ENCODE results near the gene DERL2. TPM values are rescaled to one million over a fixed set of nuclear protein-coding genes. Genes with fewer than 3 reads are reported as not detected.

The DERL2 gene
- total RNA-seq (2014; rRNA removed; shearing (Covaris generic)): 35.4 and 78.9 TPM in 2 replicates

DNA sequence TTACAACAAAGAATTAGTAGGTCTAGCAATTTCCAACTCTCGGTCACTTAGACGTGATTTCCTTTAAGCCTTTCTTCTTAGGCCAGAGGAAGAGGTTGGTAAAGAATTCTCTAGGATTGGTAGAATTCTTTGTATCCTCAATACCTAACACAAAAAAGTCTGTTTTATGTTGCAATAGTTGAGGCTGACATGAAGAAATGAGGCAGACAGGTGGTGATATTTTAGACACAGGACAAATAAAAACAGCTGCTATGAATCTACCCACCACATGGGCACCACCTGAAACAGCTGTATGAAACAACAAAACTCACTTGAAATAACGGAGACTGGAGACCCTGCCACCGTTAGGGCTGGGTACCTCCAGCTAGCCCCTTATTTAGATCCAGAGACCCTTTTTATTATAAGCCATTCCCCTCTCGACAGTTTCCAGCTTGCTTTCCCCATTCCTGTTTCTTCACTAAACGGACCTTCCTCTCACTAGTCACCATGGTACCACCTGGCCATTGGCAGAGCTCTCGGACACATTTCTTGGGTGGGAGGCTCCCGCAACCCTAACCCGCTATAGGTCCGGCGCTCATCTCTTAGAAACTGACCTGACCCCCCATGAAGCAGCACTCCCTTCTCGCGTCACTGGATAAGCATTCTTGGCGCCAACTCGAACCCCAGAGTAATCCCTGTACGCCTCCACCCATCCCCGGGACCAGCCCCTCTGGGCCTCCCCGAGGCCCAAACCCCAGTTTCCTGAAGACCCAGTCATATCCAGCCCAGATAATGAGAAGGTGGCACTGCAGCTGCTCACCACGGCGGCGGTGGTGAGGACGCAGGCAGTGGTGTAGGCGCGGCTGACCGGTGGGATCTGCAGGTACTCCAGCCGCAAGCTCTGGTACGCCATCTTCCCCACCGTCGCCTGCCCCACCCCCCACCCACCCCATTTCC lies at the start of gene DERL2:
TSS of gene DERL2 (minus strand) at position 909 of the 936 bp plus-strand sequence. CDS start at position 892, 17 bp downstream.
- peak within 1 kb of the TSS; percentile 69 for H3K4me3 ChIP-seq
- H3K4me1 ChIP-seq (replicated peaks): peaks cover 12% of the 10 kb centered on the region; the same call in 1 of the 2 replicates
- peak in 1 of 2 experiments; percentile 64 for DNase-seq (ENCODE audit: low read depth in 1 of 2, low spot score in 2 of 2)
- peaks cover 91% of the 10 kb centered on the region for H3K36me3 ChIP-seq
- no peaks in the 10 kb centered on the region for H3K27me3 ChIP-seq (replicated peaks)
- H3K27ac ChIP-seq: peak within 1 kb of the TSS; percentile 99
- no peaks in the 10 kb centered on the region for H3K9me3 ChIP-seq (replicated peaks)

- Histone ChIP-seq H3K36me3 (no peaks in the 10 kb centered on the region), H3K4me3 (no peak overlapping the region), H3K27ac (no peak overlapping the region), H3K9me3 (replicated peaks) (no peaks in the 10 kb centered on the region), H3K27me3 (replicated peaks) (no peaks in the 10 kb centered on the region), H3K4me1 (replicated peaks) (no peaks in the 10 kb centered on the region)
- no peak for DNase-seq (ENCODE audit: low read depth in 1 of 2, low spot score in 2 of 2)
These were observed 49.5 kb upstream of the DERL2 start for GRCh38 chr17:5535436-5535835.

DNA sequence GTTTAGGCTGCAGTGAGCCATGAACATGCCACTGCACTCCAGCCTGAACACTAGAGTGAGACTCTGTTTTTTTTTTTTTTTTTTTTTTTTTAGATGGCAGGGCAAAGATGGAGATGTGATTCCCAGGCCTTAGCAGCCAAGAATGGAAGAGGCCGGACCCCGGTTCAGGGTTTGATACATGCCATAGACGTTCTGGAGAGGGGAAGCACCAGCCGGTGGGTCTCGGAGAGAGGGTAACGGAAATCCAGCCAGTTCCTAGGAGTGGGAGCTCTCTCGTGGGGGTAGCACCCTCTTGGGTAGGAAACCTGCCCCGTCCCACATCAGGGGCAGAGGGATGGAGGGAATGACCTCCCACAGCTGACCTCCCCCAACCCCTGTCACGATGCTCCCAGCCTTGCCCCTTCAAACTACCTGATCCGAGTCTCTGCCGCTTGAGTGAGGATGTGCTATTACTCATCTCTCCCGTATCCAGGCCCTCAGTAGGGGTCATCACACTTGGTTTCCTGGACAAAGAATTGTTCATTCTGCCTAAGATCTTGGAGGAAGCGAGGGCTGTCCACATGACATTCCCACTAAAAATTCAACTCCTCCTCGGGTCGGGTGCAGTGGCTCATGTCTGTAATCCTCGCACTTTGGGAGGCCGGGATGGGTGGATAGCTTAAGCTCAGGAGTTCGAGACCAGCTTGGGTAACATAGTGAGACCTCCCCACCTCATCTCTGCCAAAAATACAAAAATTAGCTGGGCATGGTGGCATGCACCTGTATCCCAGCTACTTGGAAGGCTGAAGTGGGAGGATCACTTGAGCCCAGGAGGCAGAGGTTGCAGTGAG lies 47.7 kb upstream of the DERL2 start:
- no peaks in the 10 kb centered on the region for H3K4me1 ChIP-seq (replicated peaks)
- no peak overlapping the region for H3K4me3 ChIP-seq
- H3K36me3 ChIP-seq: no peaks in the 10 kb centered on the region
- no peak overlapping the region for H3K27ac ChIP-seq
- no peaks in the 10 kb centered on the region for H3K27me3 ChIP-seq (replicated peaks)
- no peak for DNase-seq (ENCODE audit: low read depth in 1 of 2, low spot score in 2 of 2)
- H3K9me3 ChIP-seq (replicated peaks): no peaks in the 10 kb centered on the region

DNA sequence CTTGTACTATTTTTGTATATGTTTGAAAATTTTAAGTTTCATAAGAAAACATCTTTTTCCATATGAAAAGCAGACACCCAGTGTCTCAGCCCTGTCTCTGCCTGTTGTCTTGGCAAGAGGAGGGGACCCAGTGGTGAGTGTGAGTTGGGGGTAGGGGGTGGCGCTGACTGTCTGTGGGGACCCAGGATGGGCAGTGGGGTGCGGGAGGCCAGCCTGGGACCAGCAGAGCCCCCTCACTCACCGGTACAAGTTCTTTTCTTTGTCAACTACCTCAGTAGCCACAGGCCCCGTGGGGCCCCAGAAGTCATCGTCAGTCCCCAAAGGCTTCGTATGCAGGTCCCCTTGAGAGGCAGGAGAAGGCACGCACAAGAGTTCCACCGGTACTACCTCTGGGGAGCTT lies 46.6 kb upstream of the DERL2 start:
- Histone ChIP-seq H3K4me3 (no peak overlapping the region), H3K27me3 (replicated peaks) (no peaks in the 10 kb centered on the region), H3K9me3 (replicated peaks) (no peaks in the 10 kb centered on the region), H3K4me1 (replicated peaks) (peaks cover under 1% of the 10 kb centered on the region; the same call in 1 of the 2 replicates), H3K36me3 (no peaks in the 10 kb centered on the region), H3K27ac (no peak overlapping the region)
- no peak for DNase-seq (ENCODE audit: low read depth in 1 of 2, low spot score in 2 of 2)

GRCh38 chr17:5531085-5531418 lies 45.1 kb upstream of the DERL2 start:
- H3K4me1 ChIP-seq (replicated peaks): peaks cover 15% of the 10 kb centered on the region
- no peak overlapping the region for H3K4me3 ChIP-seq
- no peaks in the 10 kb centered on the region for H3K27me3 ChIP-seq (replicated peaks)
- H3K27ac ChIP-seq: no peak overlapping the region
- H3K36me3 ChIP-seq: no peaks in the 10 kb centered on the region; the same call in 1 of the 2 replicates
- DNase-seq (ENCODE audit: low read depth in 1 of 2, low spot score in 2 of 2): no peak
- H3K9me3 ChIP-seq (replicated peaks): no peaks in the 10 kb centered on the region

DNA sequence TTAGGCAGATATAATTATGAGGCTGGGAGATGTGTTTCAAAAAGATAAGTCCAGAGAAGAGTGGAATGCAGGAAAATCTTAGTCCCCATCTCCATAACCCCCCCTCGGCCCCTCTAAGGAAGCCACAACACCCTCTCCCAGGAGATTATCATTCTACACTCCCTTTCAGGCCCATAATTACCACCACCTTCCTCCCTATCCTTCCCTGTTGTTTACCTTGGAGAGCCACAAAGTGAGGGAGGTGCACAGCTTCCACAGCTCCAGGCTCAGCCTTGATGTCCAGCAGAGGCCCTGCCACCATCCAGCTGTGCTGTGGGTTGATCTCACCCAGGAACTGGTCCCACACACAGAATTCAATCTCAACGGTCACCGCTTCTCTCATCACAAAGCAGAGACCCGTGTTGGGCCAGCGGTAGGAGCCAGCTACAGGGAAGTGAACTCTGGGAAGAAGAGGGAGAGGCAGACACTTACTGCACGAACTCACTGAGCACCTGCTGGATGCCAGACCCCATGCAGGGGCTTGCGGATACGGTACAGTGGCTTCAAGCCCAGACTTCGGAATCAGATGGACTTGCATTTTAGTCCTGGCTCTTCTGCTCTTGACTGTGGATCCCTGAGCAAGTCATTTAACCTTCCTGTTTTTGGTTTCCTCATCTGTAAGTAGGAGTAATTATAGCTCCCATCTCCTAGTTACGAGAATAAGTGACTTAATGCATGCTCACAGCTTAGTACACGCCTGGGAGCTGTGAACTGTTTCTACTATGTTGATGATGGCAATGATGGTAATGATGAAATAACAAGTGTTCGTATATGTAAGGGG lies 44.5 kb upstream of the DERL2 start:
- no peak overlapping the region for H3K4me3 ChIP-seq
- no peak overlapping the region for H3K27ac ChIP-seq
- H3K4me1 ChIP-seq (replicated peaks): peaks cover 17% of the 10 kb centered on the region
- H3K9me3 ChIP-seq (replicated peaks): no peaks in the 10 kb centered on the region
- H3K27me3 ChIP-seq (replicated peaks): no peaks in the 10 kb centered on the region
- no peak for DNase-seq (ENCODE audit: low read depth in 1 of 2, low spot score in 2 of 2)
- no peaks in the 10 kb centered on the region; the same call in 1 of the 2 replicates for H3K36me3 ChIP-seq

DNA sequence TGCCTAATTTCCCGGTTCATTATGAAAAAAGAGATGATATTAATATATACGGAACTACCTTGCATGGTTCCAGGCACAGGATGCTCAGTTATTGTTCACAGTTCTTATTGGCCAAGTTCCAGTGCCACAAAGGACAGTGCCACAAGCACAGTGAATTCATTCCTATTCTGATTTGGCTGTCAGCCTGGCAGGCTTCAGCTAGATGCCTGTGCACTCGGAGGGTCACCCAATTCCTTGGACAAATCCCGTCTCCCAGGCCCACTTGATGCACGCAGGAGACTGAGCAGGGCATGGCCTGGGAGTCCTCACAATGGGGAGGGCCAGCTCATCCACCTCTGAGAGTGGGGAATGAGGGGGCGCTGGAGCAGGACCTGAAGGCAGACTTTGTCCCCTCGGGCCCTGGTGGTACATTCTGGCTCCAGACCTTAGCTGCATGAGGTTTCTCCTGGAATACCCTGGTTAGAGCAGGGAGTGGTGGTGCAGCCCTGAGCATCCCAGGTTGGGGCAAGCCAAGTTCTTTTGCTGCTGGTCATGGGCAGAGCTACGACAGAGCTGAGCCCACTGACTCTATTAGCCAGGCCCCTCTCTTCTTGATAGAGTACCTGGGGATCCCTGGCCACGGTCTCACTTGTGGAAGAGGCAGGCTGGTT lies 41.7 kb upstream of the DERL2 start:
- Histone ChIP-seq H3K9me3 (replicated peaks) (no peaks in the 10 kb centered on the region), H3K4me3 (no peak overlapping the region), H3K4me1 (replicated peaks) (peaks cover 17% of the 10 kb centered on the region), H3K36me3 (no peaks in the 10 kb centered on the region; the same call in 1 of the 2 replicates), H3K27me3 (replicated peaks) (no peaks in the 10 kb centered on the region), H3K27ac (peak overlapping the region; percentile 75)
- DNase-seq (ENCODE audit: low read depth in 1 of 2, low spot score in 2 of 2): no peak

- Histone ChIP-seq H3K27ac (peak overlapping the region; percentile 75), H3K4me1 (replicated peaks) (peaks cover 17% of the 10 kb centered on the region), H3K36me3 (no peaks in the 10 kb centered on the region; the same call in 1 of the 2 replicates), H3K27me3 (replicated peaks) (no peaks in the 10 kb centered on the region), H3K4me3 (no peak overlapping the region), H3K9me3 (replicated peaks) (no peaks in the 10 kb centered on the region)
- DNase-seq (ENCODE audit: low read depth in 1 of 2, low spot score in 2 of 2): peak; percentile 71 to 89
These were observed 41.0 kb upstream of the DERL2 start for GRCh38 chr17:5526821-5527598.

DNA sequence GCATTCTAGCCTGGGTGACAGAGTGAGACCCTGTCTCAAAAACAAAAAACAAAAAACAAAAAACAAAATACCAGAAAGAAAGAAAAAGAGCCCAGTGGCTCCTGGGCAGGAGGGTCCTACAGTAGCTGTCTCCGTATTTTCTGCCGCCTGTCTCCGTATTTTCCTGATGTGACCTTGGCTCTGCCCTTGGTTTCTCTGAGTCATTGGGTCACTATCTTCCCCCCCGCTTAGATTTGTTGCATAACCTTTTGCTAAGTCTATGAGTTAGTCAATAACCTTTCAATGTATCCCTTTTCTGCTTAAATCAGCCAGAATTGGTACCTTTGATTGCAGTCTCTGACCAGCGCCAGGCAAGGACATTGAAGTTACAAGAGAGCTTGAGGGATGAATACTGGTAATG lies 37.3 kb upstream of the DERL2 start:
- DNase-seq (ENCODE audit: low read depth in 1 of 2, low spot score in 2 of 2): no peak
- H3K27me3 ChIP-seq (replicated peaks): no peaks in the 10 kb centered on the region

DNA sequence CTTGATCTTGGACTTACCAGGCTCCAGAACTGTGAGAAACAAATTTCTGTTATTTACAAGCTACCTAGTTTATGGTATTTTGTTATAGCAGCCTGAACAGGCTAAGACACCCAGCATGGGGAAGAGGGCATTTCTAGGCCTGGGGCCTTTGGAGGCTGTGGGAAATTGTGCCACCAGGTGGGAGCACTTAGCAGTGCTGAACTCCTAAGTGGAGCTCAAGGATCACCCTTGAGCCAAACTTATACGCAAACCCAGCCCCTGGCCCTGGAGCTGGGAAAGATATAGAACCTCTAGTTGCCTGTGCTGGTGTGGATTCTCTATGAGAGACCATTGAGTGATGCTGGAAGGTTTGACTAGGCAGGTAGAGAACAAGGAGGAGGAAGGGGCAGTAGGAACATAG lies 36.5 kb upstream of the DERL2 start:
- no peaks in the 10 kb centered on the region for H3K9me3 ChIP-seq (replicated peaks)
- peaks cover 19% of the 10 kb centered on the region for H3K4me1 ChIP-seq (replicated peaks)
- H3K36me3 ChIP-seq: no peaks in the 10 kb centered on the region; the same call in 1 of the 2 replicates
- no peak for DNase-seq (ENCODE audit: low read depth in 1 of 2, low spot score in 2 of 2)
- no peak overlapping the region for H3K4me3 ChIP-seq
- H3K27me3 ChIP-seq (replicated peaks): no peaks in the 10 kb centered on the region
- H3K27ac ChIP-seq: no peak overlapping the region

More for the DNA sequence above, 37.3 kb upstream of the DERL2 start:
- Histone ChIP-seq H3K27ac (no peak overlapping the region), H3K9me3 (replicated peaks) (no peaks in the 10 kb centered on the region), H3K4me1 (replicated peaks) (peaks cover 17% of the 10 kb centered on the region), H3K4me3 (no peak overlapping the region), H3K36me3 (no peaks in the 10 kb centered on the region; the same call in 1 of the 2 replicates)

DNA sequence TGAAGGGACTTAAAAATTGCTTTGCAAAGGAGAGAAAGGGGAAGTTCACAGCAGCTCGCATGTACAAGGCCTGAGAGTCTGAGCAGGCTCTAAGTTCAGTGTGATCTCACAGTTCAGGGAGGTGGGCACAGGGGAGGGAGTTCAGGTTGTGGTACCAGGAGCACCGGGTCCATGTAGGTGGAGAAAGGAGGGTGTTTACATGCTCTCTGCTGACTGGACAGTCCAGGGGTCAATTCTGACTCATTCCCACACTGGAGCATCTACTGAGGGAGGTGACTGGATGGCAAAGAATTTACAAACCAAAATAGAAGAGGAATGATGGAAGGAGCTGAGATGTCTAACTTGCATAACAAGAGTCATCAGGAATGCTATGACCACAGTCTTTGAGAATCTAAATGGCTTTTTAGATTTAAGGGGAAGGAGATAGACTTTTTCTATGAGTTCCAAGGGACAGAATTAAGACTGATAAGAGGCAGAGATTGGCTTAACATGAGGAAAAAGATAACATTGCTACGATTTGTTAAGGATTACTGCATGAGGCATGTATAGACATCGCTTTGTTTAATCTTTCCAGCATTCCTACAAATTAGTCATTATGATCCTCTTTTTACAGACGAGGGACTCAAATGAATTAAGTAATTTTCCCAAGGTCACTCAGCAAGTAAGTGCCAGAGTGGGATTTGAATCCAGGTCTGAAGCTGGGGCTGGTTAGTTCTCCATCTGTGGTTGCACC lies 30.2 kb upstream of the DERL2 start:
- H3K4me3 ChIP-seq: no peak overlapping the region
- H3K36me3 ChIP-seq: 0 out of 2 replicates have a peak, but pooled peaks cover 5% of the 10 kb centered on the region
- peak overlapping the region; percentile 93 for H3K27ac ChIP-seq
- peaks cover 27% of the 10 kb centered on the region for H3K4me1 ChIP-seq (replicated peaks)
- DNase-seq (ENCODE audit: low read depth in 1 of 2, low spot score in 2 of 2): peak; percentile 93 to 96
- no peaks in the 10 kb centered on the region for H3K27me3 ChIP-seq (replicated peaks)
- no peaks in the 10 kb centered on the region for H3K9me3 ChIP-seq (replicated peaks)

GRCh38 chr17:5514976-5515375 lies 29.0 kb upstream of the DERL2 start:
- H3K4me1 ChIP-seq (replicated peaks): peaks cover 32% of the 10 kb centered on the region
- H3K36me3 ChIP-seq: 0 out of 2 replicates have a peak, but pooled peaks cover 5% of the 10 kb centered on the region
- no peak for DNase-seq (ENCODE audit: low read depth in 1 of 2, low spot score in 2 of 2)
- H3K4me3 ChIP-seq: no peak overlapping the region
- no peak overlapping the region; the same call in 1 of the 2 replicates for H3K27ac ChIP-seq
- H3K27me3 ChIP-seq (replicated peaks): no peaks in the 10 kb centered on the region
- no peaks in the 10 kb centered on the region for H3K9me3 ChIP-seq (replicated peaks)
